Measurements from ENCODE around the gene PTPRM.
"Not testable (repeated sequence)": the region's sequence is repeated elsewhere in the genome, so short reads cannot be mapped to it uniquely, and the experiment has no call there.

Gene PTPRM

DNA sequence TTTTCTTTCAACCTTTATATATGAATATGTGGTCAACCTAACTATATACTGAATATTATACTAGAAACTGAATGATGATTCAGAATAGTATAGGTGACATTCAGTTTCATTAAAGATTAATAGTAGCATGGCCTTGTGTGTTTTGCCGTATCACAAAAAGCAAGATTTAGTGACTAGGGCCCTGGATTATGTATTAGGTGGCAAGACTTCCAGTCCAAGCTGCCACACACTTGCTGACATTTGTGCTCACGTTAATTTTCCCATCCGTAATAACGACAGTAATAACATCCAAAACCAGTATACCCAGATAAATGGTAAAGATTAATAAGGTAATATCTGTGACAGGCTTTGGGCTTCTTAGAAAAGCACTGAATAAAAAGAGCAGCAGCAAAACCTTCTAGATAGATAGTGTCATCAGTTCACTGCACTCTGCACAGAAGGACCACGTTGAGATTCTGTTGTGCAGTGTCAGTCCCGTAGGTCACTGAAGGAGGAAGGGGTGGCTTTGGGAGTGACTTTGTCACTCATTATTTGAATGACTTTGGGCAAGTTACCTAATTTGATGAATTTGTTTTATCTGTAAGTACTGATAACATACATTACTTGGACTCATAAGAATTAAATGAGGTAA, 451.7 kb downstream of the PTPRM start:
- no peak for DNase-seq

DNA sequence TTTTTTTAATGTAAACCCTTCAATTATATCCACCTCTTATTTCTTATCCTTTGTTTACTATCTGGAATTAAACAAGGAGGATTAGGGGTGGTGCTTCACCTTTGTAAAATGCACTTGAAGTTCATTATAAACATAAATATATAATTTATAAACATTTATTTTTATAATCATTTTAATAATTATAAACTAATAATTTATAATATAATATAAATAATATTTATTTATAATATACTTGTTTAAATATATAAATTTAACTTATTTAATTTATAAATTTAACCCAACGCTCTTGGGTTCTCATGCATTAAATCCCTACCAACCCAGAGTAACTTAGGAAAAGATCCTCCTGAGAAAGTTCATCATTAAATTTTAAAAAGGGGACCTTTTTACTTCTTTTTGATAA, 452.5 kb downstream of the PTPRM start:
- DNase-seq = no peak

DNA sequence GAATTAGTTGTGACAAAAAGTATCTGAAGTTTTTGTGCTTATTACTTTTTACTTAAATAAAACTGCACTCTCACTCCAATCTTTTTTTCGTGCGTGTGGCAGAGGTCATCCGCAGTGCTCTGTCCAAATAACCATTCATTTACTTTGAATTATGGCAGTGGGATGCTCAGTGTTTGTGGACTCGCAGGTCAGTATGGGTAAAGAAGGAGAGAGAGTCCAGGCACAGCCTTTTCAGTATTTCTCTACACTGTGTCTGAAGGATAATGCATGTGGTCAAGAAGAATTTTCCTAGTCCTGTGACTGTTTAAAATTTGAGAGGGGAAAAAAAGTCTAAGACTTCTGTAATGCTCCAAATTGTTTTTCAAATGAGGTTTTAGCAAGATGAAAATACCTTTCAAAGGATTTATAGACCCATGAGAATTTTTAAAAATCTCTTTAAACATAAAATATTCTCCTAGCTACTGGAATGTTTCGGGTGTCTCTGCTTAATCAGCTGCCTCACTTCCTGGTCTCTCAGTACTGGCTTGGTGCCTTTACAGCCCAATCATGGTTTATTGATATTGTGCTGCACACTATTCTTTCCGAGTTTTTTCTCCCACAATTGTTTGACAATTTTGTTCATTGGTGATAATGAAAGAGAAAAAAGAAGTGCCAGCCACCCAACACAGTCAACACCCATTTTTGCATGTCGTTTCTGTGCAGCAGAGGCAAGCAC, 453.2 kb downstream of the PTPRM start:
- no peak for DNase-seq

DNA sequence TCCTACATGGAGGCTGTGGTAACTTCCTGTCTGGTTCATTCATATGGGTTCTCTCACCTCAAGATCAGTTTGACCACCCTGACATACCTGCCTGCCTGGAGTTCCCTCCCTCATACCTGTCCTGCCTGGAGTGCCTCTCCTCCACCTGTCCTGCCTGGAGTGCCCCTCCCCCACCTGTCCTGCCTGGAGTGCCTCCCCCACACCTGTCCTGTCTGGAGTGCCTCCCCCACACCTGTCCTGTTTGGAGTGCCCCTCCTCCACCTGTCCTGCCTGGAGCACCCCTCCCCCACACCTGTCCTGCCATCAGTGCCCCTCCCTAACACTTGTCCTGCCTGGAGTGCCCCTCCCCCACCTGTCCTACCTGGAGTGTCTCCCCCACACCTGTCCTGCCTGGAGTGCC, 461.9 kb downstream of the PTPRM start:
- DNase-seq = no peak

DNA sequence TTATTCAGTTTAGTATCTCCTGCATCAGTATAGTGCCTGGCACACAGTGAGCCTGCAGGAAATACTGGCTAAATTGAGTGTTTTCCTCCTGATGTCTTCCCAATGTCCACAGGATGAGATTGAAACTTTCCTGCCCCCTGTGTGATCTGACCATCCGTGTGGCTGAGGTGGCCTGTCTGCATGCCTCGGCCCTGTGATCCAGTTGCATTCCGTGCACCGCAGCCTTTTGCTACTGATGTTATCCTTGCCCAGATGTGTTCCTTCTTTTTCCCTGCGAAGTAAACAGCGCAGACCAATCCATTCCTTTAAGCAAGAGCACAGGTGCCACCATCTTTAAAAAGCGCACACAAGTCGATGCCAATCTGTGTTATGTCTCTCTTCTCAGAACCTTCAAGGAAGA, 462.6 kb downstream of the PTPRM start:
- DNase-seq = no peak

DNA sequence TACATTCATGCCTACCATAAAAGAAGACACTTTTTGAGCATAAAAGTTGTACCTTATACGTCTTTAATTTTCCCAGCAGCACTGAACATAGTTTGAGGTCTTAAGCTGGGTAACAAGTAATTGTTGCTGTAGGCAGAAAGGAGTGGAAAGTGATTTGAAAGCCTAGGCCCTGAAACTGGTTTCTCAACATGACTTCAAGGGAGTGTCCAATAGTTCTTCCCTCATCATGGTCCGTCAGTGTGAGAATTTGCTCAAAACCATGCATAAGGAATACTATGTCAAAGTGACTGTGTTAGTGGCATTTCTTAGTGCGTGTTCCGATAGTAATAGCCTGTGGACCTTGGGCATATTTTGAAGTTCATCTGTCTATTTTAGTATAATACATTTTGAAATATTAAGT, 463.1 kb downstream of the PTPRM start:
- no peak for DNase-seq

DNA sequence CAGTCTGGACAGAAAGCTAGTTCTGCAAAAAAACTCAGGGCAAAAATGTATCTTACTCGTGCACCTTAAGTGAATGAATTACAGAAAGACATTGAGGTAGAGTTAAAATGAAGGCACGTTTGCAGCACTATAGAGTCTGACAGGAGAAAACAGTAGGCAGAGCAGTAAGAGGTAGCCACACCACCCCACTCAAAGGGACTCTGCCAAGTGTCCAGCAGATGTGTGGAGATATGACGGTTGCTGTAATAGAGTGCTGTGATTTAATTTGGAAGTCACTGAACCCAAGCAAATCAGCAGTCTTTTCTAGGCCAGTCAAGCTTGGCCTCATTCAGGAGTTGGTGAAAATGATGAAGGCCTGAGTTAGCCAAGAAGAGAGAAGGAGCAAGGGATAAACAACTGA, 464.4 kb downstream of the PTPRM start:
- no peak for DNase-seq

DNA sequence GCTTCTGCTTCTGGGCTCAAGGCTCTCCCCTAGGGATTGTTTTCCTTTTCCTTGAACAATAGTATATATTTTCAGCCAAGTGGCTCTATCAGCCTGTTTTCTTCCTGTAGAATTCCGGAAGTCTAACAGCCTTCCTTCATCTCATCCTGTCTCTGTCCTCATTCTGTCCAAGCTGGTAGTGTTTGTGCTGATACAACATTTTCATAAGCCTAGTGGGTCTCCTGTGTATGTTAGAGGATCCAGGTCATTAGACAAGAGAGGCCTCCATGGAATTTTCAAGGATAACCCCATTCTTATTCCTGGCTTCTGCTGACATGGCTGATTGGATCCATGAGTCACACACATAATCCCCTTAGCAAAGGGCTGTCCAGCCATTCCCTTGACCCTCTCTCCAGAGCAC, 467.6 kb downstream of the PTPRM start:
- no peak for DNase-seq

DNA sequence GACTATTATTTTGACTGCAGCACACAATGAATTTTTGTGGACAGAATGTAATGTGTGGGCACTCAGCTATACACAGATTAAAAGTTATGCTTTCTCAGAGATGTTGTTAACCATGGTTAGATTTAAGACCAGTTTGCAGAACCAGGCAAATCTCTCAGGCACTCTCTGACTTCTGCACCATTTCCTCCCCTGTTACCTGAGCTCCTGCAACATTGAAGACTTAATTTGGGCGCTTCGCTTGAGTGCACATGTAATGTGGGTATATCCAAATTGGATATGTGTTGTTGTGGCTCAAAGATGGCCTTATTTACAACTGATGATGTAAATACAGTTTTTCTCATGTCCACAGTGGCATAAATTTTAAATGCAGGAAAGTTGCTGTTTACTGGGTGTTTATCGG, 469.4 kb downstream of the PTPRM start:
- DNase-seq = no peak

DNA sequence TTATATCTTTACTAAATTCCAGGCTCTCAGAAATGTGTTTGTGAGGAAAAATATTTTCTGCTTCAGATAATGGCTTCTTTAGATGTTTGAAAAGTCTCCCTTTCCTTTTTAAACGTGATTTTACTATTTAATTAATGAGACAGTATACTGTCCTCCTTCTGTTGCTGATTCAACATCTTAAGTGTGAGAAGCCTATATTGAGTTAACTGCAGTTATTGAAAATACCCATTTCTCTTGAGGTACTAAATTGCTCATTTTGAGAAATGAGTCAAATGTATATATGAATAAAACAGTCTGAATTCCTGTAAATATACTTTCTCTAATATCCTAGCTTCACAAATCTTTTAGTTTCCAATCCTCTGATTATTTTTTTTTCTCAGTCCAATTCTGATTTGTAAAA, 470.2 kb downstream of the PTPRM start:
- no peak for DNase-seq

DNA sequence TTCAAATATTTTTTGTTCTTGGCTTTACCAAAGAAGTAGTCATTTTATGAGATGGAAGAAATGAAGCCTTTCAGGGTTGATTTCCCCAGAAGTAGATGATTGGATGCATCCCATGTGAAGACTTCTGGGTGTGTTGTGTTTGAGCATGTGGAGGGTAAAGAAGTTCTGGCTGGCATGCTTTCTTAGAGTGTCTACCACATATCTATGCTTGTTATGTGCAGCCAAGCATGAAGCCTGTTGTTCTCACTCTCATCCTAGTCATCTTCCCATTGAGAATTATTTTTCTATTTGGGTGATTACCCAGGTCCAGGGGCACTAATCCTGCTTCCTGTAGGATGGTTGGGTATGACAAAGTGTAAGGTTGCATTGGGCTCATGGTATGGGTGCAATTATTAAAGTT, 472.9 kb downstream of the PTPRM start:
- no peak for DNase-seq

DNA sequence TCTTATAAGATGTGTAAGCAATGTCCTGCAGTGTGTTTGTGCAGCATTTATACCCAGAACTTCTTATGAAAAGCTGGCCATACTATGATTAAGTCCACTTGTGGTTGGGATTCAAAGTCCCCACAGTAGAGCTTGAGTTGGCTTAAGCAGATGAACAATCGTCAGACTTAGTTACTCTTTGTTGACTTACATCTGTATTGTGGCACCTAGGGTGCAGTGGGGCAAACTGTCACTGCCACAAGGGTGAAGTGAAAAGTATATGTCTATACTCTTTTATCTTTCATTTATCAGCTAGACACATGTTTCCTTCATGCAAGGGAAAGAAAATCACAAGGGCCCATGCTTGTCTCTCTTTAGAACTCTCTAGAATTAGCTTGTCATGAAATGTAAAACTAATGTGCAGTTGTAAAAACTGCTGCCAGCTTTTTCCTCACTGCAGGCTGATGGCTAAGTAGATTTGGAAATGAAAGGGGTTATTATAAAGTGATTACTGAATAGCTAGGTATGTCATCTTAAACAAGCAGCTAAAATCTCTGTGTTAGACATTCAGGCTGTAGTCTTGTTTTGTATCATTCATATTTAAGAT, 474.5 kb downstream of the PTPRM start:
- no peak for DNase-seq

DNA sequence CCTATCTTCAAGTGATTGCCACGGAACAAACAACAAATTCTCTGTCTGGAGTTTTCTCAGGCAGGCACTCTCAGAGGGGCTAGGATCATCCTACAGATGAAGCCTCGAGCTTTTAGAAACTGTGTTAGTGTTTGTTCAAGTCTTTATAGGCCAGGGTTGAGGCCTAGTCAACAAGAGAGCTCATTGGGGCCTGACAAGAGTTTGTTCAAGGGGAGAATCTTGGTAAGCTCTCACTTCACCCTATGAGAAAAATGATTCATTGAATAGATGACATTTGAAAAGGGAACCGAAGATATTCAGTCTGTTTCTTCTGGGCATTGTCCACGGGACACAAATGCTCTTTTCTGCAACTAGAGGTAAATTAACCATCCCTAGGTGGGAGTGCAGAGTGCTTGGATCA, 476.9 kb downstream of the PTPRM start:
- DNase-seq = no peak

DNA sequence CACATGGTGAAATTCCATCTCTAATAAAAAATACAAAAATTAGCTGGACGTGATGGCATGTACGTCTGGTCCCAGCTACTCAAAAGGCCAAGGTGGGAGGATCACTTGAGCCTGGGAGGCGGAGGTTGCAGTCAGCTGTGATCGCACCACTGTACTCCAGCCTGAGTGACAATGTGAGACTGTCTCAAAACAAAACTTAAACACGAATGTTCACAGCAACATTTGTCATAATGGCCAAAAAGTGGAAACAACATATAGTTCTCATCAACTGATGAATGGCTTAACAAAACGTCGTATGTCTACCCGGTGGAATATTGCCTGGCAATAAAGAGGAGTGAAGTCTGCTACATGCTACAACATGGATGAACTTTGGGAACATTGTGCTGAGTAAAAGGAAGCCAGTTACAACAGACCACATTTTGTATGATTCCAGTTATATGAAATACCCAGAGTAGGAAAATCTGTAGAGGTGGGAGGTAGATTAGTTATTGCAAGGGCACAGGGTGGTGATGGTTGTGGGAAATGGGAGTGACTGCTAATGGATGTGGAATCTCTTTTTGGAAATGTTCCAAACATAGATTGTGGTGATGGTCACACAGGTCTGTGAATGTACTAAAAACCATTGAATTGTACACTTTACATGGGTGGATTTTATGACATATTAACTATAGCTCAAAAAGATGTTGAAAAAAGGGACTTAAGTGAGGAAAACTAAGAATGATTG, 478.2 kb downstream of the PTPRM start:
- DNase-seq = no peak

DNA sequence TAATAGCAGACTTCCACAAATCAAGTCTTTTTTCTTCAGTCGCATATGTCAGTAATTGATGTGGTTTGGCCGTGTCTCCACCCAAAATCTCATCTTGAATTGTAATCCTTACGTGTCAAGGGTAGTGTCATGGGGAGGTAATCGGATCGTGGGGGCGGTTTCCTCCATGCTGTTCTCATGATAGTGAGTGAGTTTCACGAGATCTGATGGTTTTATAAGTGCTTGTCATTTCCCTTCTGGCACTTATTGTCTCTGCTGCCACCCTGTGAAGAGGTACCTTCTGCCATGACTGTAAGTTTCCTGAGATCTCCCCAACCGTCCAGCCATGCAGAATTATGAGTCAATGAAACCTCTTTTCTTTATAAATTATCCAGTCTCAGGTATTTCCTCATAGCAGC, 478.8 kb downstream of the PTPRM start:
- no peak for DNase-seq

DNA sequence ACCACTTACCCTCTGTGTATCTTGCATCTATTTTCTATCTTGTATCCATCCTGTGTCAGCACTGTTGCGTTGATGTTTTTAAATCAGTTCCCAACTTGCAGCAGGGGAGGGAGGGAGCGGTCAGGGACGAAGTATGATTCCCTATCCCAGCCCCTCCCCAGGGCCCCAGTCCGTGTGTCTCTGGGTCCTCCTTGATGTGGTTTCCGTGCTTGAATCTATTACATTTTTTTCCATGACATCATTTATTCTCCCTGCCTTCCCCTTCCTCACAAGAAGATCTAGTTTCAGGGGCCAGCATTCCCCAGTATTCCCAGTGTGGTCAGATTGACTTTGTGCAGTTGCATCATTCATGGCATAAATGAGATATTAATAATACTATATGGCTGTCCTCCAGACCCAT, 479.3 kb downstream of the PTPRM start:
- DNase-seq = no peak

DNA sequence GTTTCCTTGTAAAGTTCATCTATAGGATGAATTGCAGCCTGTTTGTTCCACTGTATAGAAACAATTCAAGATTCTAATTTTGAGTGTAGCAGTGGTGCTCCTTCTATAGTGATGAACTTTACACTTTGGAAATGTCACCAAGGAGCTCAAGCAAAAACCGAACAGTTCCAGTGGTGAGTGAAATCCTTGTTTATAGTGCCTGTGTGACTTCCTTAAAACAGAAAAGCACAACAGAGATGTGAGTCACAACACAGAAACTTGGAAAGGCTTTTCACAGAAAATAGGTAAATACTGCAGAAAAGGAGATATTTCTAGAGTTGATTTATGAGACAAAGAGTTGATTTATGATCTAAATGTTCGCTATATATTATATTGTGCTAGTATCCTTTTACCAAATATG, 482.0 kb downstream of the PTPRM start:
- DNase-seq = no peak

DNA sequence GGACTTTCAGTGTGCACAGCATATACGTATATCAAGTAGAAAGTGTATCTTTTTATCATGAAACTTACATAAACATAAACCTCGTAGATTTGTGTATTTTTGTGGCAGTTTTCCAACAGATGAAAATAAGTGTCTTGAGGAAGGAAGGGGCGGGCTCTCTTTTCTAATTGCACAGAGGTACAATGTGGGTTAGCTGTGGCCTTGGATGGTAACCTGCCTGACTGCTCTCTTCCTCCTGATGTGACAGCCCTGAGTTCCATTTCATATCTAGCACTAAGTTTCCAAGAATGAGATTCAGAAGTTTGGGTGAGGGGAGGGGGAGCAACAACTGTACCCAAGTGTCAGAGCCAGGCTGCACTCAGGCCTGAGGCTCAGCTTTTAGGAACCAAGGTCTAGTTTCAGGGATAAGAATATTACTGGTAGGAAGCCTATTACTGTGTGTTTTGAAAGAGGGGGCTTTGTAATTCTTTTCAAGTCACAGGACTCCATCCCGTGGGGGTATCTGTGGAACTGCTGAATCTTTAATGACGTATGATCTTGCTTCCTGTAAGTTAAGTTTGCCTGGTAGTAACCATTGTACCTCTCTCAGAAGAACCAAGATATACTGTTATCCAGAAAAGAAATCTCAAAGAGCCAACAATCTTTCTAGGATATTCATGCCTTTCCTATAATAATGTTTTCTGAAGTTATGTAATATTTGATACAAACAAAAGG, 483.7 kb downstream of the PTPRM start:
- DNase-seq = no peak

DNA sequence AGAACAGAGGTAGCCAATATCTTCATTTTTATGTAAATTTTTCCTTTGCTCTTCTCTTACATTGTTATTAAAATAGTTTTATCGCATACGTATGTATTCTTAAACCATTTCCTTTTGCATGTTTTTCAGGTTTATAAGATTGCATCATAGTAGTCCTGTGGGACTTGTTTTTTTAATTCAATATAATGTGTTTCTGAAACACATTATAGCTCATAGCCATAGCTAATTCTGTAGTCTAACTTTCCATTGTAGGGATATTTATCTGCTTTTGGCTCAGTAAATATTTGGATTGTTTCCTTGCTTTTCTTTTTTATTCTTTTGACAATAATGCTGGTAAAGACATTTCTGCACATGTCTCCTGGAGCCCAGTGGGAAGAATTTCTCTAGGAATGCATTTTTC, 484.3 kb downstream of the PTPRM start:
- no peak for DNase-seq

DNA sequence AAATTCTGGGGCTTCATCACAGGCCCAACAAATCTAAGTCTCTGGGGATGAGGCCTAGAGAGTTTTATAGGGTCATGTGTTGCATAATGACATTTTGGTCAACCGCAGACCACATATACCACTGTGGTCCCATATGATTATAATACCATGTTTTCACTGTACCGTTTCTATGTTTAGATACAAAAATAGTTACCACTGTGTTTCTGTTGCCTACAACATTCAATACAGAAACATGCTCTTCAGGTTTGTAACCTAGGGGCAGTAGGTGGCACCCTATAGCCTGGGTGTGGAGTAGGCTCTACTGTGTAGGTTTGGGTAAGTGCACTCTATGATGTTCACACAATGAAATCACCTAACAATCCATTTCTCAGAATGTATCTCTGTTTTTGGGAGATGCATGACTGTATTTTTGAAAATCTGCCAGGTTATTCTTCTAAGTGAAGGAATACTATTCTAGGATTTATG, 485.2 kb downstream of the PTPRM start:
- DNase-seq = no peak

DNA sequence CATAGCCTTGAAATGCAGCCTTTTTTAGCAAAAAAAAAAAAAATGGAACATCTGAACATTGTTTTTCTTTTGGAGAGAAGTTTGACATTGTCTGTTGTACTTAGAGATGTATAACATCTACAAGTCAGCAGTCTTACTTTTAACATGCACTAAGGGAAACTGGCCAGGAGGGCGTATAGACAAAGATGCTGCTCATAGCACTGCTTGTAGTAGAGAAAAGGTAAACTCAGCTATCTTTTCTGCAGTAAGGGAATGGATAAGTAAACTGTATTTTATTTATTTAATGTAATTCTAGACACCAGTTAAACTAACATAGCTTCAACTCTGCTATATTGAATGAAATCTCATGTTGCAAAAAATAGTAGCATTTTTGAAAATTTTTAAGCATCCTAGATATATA, 489.6 kb downstream of the PTPRM start:
- DNase-seq = no peak

DNA sequence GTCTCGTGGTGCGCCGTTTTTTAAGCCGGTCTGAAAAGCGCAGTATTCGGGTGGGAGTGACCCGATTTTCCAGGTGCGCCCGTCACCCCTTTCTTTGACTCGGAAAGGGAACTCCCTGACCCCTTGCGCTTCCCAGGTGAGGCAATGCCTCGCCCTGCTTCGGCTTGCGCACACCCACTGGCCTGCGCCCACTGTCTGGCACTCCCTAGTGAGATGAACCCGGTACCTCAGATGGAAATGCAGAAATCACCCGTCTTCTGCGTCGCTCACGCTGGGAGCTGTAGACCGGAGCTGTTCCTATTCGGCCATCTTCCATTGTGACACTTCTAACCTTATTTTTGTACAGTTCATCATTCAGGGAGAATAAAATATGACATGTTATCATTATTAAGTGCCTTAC, 496.0 kb downstream of the PTPRM start:
- not testable (repeated sequence) for DNase-seq

DNA sequence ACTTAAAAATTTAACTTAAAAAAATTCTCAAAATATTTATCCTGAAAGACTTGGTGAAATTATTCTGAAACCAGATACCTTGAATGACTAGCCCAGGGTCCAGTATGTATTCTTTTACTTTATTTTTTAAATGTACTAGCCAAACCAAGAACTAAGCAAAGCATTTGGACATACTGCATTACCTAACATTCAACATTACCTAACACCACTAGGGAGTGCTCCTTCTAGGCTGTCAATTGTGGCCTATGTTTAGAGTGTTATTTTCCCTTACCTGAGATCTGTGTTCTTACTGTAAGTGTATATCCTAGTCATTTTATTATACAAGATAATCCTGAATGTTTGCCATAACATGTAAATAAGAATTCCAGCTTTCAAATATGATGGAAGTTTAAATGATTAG, 496.6 kb downstream of the PTPRM start:
- DNase-seq = no peak

Measured in inflammatory macrophage treated with lipopolysaccharide for 1 hour (primary cell).